ENCODE measurements around the gene CTSS.

GRCh38 chr1:150686275-150686674 lies 79.3 kb downstream of the CTSS start:
- TF ChIP-seq CTCF (tag by site-specific recombination; IDR thresholded peaks at IDR 0.05) (no peak), ZNF274 (IDR thresholded peaks at IDR 0.05; ENCODE audit: low read length) (no peak), ZNF274 (tag by site-specific recombination; IDR thresholded peaks at IDR 0.05; ENCODE audit: borderline replicate concordance) (no peak), KLF10 (tag by site-specific recombination; IDR thresholded peaks at IDR 0.05) (no peak), ZNF626 (tag by site-specific recombination; IDR thresholded peaks at IDR 0.05) (no peak)

Data from HEK293 (cell line).